Posterior cingulate gyrus (tissue), 11 donors: Measurements from ENCODE around the gene DISC1.
"Not testable (repeated sequence)": the region's sequence is repeated elsewhere in the genome, so short reads cannot be mapped to it uniquely, and the experiment has no call there.

Source experiments
- DNase-seq, 10 donors: peaks; one replicate each; pipeline versions ENCODE4 v3.0.0 to v3.0.0-alpha.2; 2020 to 2021; ENCODE audit warnings: mixed read lengths in 3 of 10
- intact Hi-C: fragments of 100-400 bp; cut with DNase I; formaldehyde crosslinking; loops from one replicate; pipeline ENCODE4 v1.15.1; 2023

The DISC1 gene

GRCh38 chr1:231720652-231721325 lies 94.2 kb downstream of the DISC1 start:
- intact Hi-C loops: no loop called here
- no peak for DNase-seq

DNA sequence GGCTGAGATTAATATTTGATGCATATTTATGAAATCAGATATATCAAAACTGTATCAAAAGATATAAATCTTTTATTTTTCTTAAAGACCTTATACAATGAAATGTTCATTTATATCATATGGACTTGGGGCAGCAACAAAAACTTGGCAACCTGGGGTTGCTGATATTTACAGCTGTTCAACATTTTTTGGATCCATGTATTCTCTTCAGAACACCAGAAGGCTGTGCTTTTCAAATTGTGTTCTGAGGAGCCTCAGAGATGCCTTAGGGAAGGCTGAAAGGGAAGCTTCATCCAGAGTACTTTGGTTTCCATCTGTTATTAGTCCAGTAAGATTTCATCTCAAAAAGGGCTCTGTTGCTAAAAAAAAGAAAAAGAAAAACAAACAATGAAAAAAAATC lies 94.8 kb downstream of the DISC1 start:
- intact Hi-C loops: no loop called here

DNA sequence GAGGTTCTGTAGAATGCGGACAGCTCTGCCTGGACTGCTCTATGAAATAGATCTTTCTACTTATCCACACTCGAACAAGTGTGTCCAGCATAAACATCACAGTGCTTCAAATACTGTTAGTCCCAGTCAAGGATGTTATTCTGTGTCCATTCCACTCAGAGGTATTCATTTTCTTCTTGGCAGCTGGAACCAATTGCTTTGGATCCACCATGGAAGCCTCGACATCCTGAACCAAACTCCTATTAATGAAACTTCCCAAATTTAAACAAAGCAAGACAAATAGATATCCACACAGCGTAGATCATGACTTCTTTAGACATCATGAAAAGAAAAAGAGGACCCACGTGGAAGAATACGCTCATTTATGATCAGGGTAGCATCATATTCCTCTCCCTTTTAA lies 95.8 kb downstream of the DISC1 start:
- DNase-seq: no peak
- intact Hi-C loops: no loop called here

More for the DNA sequence above, 94.8 kb downstream of the DISC1 start:
- no peak for DNase-seq

DNA sequence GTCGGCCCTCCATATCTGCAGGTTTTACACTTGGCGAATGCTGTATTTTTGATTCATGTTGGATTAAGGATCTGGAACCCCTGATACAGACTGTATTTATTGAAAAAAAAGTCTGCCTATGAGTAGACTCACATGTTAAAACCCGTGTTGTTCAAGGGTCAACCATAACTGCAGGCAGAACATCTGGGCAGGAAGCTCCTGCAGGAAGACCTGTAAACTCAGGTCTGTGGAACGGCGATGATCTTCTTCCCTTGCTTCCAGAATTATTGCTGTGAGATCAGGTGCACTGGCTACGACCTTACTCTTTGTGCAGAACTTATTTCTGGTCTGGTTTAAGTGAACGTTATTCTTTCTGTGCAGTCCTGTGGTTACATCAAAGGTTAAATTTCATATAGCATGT lies 96.6 kb downstream of the DISC1 start:
- DNase-seq: no peak
- intact Hi-C loops: no loop called here

DNA sequence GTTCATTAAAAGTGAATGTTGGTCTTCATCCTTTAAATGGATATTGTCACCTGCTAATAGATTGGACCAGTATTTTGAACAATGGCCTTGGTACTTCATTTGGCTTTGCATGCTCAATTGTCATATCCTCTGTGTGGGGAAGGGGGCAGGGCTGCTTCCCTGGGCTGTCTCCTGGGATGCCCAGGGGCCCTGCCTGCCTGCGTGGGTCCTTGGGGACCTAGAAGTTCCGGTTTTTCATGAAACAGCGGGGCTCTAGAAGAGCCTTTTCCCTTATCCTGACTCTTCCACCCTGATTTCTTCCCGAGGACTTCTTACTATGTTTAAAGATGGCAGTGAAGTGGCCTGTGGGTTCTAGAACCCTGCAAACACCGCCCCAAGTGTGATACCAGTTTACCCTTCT lies 97.5 kb downstream of the DISC1 start:
- DNase-seq: no peak
- intact Hi-C loops: no loop called here

GRCh38 chr1:231724876-231725647 lies 98.5 kb downstream of the DISC1 start:
- intact Hi-C loops: no loop called here
- peak in 1 of 10 donors; percentile 23 for DNase-seq

DNA sequence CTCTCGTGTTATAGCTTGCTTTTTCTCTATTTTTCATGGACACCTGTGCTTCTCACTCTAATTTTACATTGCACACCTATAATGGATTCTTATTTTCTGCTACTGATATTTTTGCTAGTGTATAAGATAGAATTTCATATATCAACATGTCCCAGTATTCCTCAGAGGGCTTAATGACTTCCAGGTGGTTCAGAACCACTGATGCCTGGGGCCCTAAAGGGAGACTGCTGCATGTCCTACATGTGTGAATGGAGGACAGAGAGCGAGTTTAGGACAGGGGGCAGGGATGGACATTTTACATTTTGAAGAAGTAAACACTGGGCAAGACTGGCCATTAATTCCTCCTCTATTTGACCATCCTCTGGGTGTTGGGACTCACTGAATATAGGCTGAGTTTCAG lies 100.6 kb downstream of the DISC1 start:
- DNase-seq: no peak
- intact Hi-C loops: no loop called here

DNA sequence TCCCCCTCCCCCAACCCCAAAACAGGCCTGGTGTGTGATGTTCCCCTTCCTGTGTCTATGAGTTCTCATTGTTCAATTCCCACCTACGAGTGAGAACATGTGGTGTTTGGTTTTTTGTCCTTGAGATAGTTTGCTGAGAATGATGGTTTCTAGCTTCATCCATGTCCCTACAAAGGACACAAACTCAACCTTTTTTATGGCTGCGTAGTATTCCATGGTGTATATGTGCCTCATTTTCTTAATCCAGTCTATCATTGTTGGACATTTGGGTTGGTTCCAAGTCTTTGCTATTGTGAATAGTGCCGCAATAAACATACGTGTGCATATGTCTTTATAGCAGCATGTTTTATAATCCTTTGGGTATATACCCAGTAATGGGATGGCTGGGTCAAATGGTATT lies 102.4 kb downstream of the DISC1 start:
- intact Hi-C loops, DNase-seq: not testable (repeated sequence)

DNA sequence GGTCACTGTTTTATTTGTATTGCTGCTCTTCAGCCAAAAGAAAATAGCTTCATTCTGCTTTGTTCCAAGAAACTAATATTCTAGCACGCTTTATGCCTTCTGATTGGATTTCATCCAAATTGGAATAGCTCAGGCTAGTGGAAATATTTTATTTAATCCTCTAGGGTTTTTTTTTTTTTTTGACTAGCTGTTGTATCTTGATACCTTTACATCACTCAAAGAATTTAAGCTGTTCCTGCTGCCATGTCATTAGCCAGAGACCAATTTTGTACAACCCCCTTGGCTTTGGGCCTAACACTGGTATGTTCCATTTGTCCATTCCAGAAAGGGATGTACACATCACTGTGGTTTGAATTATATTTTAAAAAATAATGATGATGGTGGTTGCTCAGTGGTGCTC lies 103.0 kb downstream of the DISC1 start:
- intact Hi-C loops: no loop called here
- no peak for DNase-seq

DNA sequence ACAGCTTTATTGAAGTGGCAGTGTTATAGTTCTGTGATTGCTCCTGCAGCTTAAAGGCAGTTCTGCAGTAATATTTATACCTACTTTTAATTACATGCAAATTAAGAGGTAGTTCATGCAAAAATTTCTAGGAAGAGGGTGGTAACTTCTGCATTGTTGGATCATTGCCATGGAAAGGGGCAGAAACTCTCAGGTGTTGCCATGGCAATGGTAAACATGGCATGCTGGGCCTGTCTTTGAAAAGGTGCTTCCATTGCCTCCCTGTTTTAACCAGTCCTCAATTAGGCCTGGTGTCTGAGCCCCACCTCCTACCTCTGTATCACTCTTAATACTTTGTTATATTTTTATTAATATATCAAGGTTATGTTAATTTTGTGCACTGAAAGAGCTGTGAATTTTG lies 104.7 kb downstream of the DISC1 start:
- intact Hi-C loops: no loop called here
- DNase-seq: no peak

DNA sequence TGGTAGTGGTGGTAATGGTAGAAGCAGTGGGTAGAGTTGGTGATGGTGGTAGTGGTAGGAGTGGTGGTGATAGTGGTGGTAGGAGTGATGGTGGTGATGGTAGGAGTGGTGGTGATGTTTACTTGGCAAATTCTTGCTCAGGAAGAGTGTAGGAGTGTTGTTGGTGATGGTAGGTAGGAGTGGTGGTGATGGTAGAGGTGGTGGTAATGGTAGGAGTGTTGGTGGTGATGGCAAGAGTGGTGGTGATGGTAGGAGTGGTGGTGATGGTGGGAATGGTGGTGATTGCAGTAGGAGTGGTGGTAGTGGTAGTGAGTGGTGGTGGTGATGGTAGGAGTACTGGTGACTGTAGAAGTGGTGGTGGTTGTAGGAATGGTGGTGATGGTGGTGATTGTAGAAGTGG lies 106.5 kb downstream of the DISC1 start:
- intact Hi-C loops: no loop called here
- no peak for DNase-seq

GRCh38 chr1:231733672-231734071 lies 107.1 kb downstream of the DISC1 start:
- no peak for DNase-seq
- intact Hi-C loops: no loop called here

DNA sequence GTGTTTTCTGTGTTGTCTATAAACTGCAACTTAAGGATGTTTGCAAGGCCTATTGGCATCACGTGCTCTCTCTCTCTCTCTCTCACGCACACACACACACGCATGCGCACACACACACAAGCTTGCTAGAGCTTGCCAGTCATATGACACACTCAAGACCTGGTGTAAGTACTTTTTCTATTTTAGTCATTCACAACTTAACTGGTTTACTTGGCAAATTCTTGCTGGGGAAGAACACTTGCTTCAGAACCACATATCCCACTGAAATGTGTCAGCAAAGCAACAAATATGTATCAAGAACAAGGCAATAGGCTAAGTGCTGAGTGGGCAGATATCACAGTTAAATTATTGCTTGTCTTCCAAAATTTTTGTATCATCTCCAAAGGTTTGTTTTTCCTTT lies 107.8 kb downstream of the DISC1 start:
- intact Hi-C loops: no loop called here
- DNase-seq: no peak

GRCh38 chr1:231735411-231735810 lies 108.8 kb downstream of the DISC1 start:
- intact Hi-C loops: no loop called here
- no peak for DNase-seq

DNA sequence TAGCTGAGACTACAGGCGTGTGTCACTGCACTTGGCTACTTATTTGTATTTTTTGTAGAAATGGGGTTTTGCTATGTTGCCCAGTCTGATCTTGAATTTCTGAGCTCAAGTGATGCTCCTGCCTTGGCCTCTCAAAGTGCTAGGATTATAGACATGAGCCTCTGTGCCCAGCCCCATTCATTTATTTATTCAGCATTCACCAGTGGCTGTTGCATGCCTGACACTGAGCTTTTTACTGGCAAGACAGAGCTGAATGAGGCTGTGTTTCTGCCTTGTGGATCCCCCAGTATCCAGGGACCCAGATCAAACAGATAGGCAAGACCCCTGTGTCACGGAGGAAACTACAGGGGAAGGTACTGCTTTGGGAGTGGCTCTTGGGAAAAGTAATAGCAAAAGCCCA lies 109.4 kb downstream of the DISC1 start:
- intact Hi-C loops: no loop called here
- DNase-seq: no peak

DNA sequence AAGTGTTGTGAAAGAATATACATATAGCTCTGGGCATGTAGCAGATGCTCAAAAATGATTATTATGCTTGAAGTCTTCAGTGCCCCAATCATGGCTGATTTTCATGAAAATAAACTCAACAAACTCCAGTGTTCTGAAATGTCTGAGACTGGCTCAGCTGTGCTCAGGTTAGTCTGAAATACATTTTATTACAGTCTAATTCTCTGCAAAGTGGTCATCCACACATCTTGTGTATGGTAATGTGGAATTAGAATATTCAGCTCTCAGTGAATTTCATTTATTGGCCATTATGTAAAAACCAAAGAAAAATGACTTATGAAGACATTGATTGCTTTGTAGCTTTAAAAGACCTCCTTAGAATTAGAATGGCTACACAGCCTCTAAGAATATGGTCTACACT lies 109.9 kb downstream of the DISC1 start:
- no peak for DNase-seq

DNA sequence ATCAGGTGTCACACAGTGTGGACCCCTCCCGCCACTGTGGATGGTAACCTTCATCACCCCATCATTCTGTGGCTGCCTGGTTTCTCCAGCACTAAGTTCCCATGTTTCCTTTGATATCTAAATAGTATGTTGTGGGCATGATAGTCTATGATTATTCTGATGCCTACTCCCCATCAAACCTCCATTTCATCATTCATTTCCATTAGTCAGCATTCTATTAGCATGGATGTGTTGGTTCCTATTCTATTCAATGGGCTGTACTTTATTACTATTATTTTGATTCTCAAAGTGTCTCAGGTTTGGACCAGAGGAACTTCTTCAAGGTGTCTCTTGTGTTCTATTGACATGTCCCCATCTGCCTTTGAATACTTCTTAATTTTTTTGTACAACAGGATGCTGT lies 112.0 kb downstream of the DISC1 start:
- no peak for DNase-seq
- intact Hi-C loops: no loop called here

More for the DNA sequence above, 109.9 kb downstream of the DISC1 start:
- intact Hi-C loops: no loop called here

GRCh38 chr1:231743966-231744365 lies 117.4 kb downstream of the DISC1 start:
- DNase-seq: no peak
- intact Hi-C loops: no loop called here

DNA sequence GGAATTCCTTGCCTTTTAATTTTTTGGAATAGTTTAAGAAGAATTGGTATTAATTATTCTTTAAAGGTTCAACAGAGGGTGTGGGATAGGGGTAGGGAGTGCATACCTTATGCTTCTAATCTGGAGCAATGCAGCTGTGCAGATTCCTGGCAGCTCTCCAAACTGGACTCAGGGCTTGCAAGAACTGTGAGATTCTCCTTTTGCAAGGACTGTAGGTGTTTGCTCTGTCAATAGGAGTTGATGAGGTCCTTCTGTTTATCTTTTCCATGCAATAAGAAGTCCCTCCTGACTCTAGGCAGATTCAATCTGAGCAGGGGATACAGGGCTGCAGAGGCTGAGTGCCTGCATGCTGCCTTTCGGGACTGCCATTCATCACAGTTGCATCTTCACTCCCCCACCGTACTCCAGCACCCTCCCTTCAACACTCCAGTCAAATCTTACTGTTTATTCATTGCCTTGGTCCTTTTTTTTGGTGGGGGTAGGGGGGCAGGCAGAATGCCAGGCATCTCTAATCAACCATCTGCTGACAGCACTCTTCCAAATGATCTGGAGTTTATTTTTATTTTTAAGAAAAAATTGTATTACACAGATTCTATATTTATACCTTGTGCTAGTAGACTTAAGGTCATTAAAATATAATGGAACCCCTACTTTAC lies 122.3 kb downstream of the DISC1 start:
- intact Hi-C loops: no loop called here

DNA sequence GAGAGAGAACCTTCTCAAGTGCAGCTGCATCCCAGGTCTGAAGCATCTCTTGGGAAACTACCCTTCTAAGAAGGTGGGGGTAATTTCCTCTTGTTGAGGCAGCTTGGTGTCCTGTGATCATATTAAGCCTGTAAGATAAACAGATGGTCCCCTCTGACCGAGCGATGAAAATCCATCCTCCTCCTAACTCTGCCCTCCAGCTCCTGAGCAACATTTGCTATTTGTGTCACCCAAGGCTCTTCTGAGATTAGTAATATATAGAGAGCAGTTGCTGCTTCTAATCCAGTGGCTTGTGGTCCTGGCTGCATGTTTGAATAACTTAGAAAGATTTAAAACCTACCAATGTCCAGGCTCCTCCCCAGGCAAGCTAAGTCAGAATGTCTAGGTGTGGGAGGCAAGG lies 123.7 kb downstream of the DISC1 start:
- intact Hi-C loops: no loop called here
- no peak for DNase-seq

More for the DNA sequence above, 122.3 kb downstream of the DISC1 start:
- DNase-seq: peak in 1 of 10 donors; percentile 15

DNA sequence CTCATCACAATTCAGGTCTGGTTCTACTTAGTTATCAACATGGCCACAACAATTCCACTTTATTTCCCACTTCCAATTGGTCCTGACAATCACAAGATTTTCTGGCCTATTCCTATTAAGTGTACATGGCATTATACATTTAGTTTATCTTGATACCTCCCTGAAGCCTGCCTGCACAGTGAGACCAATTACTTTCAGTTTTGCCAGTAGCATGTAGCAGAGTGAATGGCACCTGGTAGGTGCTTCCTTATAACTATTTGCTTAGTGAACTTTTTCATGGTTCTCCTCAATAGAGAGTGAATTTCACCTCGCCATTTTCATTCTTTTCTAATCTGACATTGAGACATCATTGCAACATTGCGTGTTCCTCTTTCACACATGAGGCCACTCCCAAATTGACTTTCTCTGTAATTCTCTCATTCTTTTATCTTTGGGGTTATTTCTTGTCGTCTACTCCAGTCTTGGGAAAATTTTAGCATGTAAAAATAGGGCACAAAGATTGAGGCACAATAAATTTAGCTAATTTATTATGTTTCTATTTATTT lies 124.3 kb downstream of the DISC1 start:
- intact Hi-C loops: no loop called here
- DNase-seq: no peak
